ENCODE data around the gene LMF2. TPM values are rescaled to one million over a fixed set of nuclear protein-coding genes. Genes with fewer than 3 reads are reported as not detected.

The LMF2 gene
- total and polyA plus RNA-seq, 2 of the 8 experiments (the other 6 are each of a cell fraction or from before 2014, with no cell fraction given), result 34.3 to 62.9 TPM

DNA sequence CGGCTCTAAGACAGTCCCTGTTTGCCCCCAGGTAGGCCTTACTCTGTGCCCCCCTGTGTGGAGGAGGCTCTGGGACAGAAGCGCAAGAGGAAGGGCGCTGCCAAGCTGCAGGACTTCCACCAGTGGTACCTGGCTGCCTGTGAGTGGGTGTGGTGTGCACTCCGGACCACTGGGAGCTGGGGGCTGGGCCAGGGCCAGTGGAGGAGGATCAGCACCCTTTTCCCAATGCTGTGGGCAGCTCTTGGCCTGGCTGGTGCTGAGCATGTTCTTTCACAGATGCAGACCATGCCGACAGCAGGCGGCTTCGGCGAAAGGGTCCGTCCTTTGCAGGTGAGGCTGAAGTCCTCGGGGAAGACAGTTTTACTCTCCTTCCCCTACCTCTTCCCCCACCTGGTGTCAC lies 14.2 kb upstream of the LMF2 start (continued):
- TF ChIP-seq MAX (IDR thresholded peaks at IDR 0.05) (no peak), RFX5 (IDR thresholded peaks at IDR 0.05; ENCODE audit: borderline replicate concordance, low read depth, low read length) (no peak), SRF (IDR thresholded peaks at IDR 0.05; ENCODE audit: low read depth, low read length) (no peak), POLR2A (IDR thresholded peaks at IDR 0.05; ENCODE audit: control extremely low read depth in 1 of 2, low read depth in 2 of 2, low read length in 2 of 2) (no peak), HDAC2 (IDR thresholded peaks at IDR 0.05; ENCODE audit: borderline replicate concordance in 1 of 2, low read depth in 2 of 2, low read length in 2 of 2) (no peak)

All from H1 (cell line).